Central memory CD4-positive, alpha-beta T cell (primary cell): ENCODE data around the gene SPATA20.
A peak's percentile ranks its signal among the peaks of the same experiment; 100 is the strongest.

ENCODE experiments used
- DNase-seq: peaks from one replicate; pipeline ENCODE4 v3.0.0; 2022
- total RNA-seq, 3 experiments: gene quantifications; one replicate each; lab custom pipeline; 2026; lab: John Stamatoyannopoulos, UW

SPATA20 gene
- 11.0 to 23.2 (median 13.7) reads per million in 3 experiments for total RNA-seq

DNA sequence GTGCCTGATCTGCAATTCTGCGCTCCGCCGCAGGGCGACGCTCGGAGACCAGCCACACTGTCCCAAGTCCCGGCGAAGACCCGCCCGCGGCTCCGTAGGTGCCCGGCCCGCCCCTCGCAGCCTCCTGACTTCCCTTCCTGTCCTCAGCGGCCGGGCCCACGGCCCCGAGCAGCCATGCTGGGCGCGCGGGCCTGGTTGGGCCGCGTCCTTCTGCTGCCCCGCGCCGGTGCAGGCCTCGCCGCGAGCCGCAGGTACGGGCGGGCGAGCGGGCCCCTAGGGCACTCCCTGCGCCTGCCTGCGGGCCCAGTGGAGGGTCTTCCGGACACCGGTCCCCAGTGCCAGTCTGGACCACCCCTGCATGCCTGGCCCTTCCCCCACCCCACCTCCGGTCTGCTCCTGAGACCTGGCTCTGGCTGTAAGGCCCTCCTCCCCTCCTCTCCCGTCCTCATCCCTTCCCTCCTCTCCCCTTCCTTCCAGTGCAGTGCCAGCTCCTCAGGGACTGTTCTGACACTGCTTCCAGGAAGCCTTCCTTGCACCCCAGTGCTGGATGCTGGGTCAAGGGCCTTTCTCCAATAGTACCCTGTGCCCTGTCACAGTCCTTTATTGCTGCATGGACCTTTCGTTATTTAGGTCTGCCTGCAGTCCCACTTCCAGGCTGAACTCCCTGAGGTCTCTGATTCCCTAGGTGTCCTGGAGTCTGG is at the start of gene SPATA20:
SPATA20 (plus strand) TSS at position 140 of the 701 bp plus-strand sequence; CDS start at position 175, 35 bp downstream.
- DNase-seq: peak; percentile 81

DNA sequence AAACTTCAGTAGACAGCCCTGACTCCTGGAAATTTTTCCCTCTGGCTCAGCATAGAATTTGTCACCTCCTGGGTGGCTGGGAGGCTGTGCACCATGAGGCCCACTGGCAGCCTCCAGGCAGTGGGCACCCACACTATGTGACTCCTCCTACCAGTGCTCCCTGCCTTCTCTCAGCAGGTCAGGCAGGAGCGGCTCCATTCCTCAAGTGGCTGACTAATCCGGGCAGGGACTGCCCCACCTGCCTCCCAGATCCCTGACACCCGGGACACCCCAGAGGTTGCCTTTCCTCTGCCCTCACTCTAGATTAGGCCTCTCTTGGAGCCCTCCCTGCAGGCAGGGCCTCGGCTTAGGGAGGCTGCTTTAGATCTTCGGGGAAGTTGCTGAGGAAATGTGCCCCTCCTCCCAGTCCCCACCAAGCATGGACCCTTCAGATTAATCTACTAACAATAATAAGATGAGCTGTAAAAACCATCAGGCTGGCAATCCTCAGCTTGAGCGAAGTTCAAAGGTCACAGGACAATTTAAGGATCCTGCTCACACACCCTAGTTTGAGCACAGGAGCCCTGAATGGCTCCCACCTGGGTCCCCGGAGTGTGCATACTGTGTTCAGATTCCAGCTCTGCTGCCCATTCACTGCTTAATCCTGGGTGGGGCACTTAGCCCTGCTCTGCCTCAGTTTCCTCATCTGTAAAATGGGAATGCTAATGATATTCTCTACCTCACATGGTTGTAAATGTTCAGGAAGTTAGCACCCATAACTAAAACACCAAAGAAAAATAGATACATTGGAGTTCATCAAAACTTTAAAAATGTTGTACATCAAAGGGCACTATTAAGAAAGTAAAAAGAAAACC is 48.7 kb upstream of the SPATA20 start:
- DNase-seq: no peak

DNA sequence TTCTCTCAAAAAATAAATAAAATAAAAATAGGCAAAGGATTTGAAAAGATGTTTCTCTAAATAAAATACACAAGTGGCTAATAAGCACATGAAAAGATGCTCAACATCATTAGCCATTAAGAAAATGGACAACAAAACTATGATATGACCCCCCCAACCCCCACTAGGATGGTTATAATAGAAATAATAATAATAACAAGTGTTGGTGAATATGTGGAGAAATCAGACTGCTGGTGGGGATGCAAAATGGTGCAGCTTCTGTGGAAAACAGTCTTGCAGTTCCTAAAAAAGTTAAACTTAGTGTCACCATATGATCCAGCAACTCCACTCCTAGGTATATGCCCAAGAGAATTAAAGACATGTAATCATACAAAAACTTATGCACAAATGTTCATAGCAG is 47.7 kb upstream of the SPATA20 start:
- DNase-seq: no peak

DNA sequence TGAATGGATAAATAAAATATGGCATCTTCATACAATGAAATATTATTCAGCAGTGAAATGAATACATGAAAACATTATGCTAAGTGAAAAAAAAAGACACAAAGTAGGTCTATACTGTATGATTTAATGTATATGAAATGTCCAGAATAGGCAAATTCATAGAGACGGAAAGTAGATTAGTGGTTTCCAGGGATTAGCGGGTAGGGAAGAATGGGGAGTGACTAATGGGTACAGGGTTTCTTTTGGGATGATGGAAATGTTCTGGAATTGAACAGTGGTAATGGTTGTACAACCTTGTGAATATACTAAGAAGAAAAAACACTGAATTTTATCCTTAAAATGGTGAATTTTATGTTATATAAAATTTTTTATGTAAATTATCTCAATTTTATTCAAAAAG is 47.3 kb upstream of the SPATA20 start:
- DNase-seq: no peak

DNA sequence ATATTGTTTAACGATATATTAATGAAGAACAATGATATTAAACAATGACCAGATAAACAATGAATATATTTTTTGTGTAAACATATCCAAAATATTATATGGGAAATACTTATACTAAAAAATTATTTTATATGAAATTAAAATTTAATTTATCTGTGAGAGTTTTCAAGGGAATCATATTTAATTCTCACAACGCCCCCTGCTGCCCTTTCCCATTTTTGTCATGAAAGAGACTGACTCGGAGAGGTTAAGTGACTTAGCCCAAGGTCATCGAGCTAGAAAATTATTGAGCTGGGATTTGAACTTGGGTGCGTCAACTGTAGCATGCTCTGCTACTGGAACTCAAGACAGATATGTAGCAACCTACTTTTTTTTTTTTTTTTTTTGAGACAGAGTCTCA is 45.9 kb upstream of the SPATA20 start:
- no peak for DNase-seq

DNA sequence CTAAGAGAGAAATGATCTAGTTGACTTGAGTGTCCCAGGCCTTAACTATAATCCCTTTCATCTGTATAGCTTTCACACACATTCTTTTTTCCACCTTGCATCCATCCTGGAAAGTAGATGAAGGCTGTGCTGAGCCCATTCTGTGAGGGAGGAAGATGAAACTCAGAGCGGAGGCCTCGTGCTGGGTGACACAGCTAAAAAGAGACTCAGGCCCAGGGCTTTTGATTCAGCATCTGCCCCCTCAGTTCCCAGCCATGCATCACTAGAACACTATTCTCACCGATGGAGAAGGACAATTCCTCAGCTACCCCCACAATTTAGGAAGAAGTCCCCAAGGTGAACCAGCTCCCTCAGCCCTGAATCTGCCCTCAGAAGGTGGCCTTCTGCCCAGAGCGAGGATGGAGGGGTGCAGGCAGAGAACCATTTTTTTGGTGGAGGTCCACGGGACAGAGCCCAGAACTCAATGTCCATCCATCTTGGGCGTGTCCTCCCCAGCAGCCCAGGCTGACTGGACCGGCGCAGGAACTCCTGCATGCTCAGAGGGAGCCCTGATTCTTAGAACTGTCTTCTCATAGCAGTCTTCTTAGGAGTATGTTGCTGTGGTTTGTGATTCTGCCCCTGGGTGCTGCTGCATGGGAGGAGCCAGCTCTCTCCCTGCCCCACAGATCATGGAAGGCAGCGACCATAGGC is 44.5 kb upstream of the SPATA20 start:
- DNase-seq: no peak

DNA sequence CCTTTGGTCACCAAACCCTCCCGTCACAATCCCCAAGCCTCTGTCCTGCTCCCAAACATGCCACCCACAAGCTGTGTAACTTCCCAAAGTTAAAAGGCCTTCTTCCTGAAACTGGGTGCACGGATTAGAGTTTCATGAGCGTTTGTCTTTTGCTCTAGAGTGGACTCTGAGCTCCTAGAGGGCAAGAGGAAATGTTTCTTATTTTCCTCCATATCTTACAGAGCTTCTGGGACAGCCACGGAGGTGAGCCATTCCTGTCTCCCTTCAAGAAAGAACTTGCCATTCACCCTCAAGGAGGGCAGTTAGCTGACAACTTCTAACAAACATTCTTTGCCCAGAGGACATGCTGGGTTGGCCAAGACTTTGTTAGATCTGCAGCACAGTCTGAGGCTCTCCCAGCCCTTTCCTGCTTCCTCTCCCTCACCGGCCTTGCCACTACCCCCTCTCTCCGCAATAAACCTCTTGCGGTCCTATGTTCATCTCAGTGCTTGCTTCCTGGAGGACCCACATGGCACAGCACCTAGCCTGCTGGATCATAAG is 41.3 kb upstream of the SPATA20 start:
- no peak for DNase-seq

DNA sequence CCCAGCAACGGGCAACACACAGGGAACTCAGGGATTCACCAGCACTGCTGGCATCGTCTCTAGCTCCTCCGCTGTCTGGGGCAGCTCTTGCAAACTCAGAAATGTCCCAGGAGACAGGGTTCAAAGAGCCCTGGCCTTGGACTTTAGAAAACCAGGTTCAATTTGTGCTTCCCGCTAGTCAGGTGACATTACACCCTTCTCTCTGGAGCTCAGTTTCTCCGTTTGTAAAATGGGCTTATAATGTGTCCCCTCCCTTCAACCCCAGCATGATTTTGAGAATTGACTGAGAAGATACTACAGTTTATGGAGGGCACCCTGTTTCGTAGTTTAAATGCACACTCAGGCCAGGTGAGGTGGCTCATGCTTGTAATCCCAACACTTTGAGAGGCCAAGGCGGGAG is 40.7 kb upstream of the SPATA20 start:
- DNase-seq: no peak

DNA sequence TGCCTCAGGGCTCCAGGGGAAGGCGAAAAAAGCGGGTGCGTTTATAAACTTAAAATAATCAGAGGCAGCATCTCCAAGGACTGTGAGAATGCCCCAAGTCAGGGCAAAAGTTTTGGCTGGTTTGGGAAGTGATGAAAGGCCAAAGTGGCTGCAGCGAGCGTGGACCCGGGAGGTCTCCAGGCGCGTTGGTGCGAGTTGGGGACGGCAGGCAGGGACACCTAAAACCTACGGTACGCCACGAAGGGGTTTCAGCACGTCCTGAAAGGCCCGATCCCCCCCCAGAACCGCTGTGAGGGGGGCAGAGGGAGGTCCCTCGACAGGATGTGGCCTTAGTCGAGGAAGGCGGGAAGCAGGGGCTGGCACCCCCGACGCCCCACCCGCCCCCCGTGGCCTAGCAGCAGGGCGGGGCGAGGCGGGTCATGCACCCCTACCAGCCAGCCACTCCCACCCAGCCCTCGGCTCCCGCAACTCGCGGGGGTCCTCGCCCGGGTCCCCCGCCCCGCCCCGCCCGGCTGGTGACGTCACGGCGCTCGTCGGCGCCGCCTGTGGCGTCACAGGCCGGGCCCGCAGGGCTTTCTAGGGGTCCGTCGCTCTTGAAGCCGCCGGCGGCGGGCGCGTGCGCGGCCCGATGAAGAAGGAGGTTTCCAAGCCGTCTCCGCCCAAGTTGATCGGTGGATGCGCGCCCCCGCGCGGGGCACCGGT is 39.0 kb upstream of the SPATA20 start, which contains the start of gene MYCBPAP:
MYCBPAP (plus strand) TSS at position 569 of the 702 bp plus-strand sequence. CDS start 236 bp downstream, outside the sequence.
- DNase-seq: peak; percentile 76

DNA sequence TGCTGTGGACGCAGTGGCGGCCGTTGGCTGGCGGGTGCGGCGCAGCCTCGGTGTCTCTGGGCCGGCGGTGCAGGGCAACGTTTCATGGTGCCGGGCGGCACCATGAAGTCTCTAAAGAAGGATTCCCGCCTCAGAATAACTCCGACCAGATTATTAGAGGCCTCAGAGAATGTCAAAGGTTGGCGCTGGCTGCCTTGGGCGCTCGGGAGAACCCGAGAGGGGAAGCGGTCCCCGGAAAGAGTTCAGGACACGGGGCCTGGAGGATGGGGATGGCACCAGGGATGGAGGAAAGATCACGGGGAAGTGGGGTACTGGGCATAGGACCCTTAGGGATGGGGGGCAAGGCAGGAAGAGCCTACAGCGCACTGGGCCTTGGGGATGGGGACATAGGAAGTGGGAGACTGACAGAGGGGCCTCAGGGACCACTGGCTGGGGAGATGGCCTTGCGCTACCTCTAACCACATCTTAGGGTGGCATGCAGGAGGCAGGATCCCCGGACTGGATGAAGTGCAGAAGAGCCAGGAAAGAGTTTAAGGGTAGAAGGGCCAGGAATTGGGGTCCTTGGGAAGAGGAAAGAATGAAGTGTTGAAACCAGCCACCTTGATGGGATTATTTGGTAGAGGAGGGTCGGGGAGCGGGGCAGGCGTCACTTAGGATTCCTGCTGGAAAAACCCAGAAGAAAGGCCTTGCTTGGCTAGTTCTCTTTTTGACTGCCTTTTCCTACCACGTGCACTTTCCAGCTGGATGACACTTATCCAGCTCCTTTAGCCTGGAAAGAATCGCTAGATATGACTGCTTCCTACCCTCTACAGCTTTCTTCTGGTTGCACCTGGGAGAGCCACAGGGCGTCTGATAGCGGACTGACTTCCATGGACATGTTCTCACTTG is 38.2 kb upstream of the SPATA20 start:
- DNase-seq: no peak

DNA sequence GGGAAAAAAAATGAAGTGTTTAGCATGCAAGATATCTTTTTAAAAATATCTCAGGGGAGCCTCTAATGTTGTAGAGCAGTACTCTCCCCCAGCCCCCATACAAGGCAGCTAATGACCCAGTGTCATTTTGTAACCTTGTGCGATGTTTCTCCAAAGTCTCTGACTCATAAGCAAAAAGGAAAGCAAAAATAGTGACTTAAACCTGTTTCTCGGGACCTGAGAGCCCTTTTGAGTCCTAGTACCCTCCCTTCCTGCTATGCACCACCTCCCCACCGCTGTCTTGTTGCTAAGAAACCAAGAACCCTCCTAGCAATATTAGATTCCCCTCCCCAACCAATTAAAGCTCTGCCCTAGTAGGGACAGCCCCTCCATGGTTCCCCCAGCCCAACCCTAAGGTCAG is 35.9 kb upstream of the SPATA20 start:
- peak; percentile 61 for DNase-seq

DNA sequence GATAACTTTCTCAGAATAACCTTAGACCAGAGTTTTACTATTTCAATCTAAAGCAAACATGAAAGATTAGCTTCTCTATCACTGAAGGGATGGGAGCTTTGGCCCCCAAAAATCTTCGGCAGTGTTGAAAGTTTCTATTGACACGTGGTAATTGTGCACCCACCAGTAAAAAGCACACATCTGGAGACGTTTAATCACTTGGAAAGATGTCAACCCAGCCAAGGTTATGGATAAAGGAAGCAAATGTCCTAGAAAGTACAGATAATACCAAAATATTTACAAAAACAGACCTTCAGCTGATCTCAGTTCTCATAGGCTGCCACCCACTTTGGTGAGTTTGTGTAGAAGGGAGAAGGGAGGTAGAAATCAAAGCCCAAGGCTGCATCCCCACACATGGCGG is 33.5 kb upstream of the SPATA20 start:
- DNase-seq: no peak

DNA sequence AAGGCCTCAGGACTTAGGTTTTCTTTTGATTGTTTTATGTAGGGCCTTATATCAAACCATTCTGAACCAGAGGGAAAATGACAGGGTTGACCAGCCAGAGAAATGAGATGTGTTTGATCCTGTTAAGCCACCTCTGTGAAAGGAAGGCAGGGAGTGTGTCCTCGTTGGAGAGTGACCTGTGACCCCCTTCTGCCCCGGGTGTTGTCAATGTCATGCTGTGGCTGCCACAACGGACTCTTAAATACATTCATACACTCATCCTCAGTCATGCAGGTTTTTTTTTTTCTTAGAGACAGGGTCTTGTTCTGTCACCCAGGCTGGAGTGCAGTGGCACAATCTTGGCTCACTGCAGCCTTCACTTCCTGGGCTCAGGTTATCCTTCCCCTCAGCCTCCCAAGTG is 32.6 kb upstream of the SPATA20 start:
- no peak for DNase-seq

DNA sequence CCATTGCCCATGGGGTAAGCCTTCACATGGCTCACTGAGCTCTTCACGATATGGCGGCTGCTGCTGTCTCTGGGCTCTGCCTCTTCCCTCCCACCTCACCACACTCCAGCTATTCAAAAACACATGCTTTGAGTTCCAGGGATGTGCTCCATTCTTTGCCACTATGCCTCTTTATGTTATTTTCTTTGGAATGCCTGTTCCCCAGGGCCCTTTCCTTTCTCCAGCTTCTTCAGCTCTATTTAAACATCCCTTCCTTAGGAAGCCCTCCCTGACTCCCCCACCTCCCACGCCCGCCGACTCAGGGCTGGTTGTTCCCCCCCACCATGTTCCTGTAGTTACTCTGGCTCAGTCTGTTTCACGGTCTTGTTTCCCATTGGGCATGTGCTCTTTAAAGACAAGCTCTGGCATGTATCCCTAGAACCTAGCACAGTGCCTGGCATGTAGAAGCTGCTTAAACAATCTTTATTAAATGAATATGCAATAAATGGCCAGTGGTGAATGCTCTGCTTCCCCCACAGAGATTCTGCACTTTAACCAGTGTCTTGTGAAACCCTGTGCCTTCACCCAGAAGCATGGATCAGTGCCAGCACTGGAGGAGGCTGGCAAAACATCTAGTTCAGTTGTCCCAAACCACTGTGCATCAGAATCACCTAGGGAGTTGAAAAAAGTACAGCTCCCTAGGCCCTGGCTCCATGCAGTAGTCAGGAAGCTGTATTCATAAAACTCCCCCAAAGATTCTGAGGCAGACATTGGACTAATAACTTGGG is 31.9 kb upstream of the SPATA20 start:
- no peak for DNase-seq

DNA sequence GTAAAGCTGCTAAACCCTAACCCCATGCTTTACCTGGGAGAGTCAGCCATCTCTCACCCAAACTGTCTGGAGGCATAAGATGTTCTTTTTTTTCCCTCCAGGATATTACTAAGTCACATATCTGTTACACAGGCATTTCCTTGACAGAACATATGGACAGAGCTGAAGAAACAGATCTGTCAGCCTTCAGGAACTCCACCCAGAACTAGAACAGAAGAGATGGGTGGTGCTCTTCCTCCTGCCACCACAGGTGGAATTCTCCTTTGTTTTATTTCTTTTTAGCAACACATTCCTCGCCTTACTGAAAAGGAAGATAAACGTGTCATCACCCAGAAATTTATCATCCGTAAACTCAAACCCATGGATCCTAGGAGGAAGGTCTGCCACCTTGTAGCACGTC is 30.0 kb upstream of the SPATA20 start:
- no peak for DNase-seq

DNA sequence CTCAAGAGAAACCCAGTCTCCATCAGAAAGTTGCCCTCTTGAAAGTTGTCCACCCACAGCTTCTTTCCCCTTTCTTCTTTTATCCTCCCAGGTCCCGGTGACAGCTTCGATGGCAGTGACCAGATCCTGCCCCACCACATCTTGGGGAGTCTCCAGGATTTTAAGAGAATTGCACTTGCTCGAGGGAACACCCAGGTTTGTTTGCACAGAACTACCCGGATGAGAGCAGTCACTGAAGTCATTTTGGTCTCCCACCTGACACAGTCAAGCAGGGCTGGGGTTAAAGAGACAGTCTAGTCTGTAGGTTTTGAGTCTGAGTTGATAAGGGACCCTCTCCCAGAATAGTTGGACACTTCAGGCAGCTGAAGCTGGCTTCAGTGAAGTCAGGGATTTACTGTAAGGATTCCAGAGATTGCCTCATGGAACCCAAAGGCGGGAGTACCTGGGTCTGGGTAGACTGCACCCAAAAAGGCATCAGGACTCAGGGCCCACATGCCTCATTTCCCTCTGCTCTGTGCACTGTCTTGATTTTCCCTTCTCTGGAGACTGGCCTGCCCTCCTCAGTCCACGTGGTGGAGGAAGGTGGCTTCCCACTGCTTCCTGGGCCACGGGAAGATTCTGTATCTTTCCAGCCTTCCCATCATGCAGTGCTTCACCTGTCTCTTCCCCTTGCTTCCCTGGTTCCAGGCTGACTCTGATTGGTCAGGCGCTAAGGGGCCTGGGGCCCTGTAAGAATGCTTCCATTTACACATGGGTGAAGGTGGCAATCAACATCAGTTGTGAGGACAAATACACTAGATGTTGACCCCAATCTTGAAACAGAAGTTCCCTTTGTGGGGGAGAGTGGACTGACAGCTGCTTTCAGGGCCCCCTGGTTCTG is 29.2 kb upstream of the SPATA20 start:
- DNase-seq: no peak

DNA sequence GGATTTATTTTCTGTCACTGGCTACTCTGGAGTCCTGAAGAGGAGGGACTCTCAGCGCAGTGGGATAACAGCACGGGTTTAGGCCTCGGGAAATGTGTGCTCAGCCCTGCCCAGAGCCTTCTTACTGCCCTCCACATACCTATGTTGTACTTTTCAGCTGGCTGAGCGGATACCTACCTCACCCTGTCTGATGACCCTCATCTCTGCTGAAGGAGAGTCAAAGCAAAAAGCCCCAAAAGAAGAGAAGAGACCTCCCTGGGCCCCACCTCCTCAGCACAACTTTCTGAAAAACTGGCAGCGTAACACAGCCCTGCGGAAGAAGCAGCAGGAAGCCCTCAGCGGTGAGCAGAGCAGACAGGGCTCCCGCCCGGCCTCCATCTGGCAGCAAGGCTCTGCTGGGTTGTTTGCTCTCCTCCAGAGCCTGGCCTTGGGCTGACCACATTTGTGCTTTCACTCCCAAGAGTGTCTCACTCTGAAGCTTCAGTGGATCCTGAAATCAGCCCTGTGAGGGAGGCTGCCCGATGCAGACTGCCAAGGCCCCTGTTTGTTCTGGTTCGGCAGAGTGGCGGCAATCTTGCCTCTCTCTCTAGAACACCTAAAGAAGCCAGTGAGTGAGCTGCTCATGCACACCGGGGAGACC is 28.5 kb upstream of the SPATA20 start:
- DNase-seq: no peak

DNA sequence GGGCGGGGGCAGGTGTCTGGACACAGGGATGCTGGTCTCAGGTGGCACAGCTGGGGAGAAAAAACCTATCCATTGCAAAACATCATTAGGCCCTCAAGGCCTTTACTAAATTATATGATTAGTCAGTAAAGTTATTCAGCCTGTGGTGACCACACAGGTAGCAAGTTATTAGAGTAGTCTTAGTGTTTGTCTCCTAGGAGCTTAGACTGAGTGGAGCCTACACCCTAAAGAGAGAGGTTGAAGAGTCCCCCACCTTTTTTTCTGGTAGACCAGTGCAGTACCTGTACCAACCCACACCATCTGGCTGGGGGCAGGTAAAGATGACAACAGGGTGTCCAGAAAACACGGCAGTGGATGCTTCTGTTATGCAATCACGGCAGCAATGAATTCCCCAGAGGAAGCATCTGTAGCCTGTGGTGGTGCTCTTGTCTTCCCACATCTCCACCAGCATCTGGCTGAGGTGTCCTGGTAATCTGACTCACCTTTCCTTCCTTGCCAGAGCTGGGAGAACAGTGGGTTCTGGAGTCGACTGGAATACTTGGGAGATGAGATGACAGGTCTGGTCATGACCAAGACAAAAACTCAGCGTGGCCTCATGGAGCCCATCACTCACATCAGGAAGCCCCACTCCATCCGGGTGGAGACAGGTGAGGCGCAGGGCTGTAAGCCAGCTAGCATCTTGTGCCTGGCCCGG is 27.7 kb upstream of the SPATA20 start:
- DNase-seq: no peak
